ENCODE measurements around the gene LIM2. TPM values are rescaled to one million over a fixed set of nuclear protein-coding genes. Genes with fewer than 3 reads are reported as not detected.

The LIM2 gene
- total and polyA plus RNA-seq, 5 donors = not detected

GRCh38 chr19:51347209-51347928 lies 40.4 kb downstream of the LIM2 start:
- Histone ChIP-seq H3K4me3 (ENCODE audit: low read length) (no peak overlapping the region), H3K9me3 (ENCODE audit: control insufficient read depth, low read length) (no peaks in the 10 kb centered on the region), H3K27me3 (ENCODE audit: control insufficient read depth, insufficient read depth) (no peaks in the 10 kb centered on the region), H3K27ac (ENCODE audit: low read length) (no peak overlapping the region), H3K4me1 (ENCODE audit: control insufficient read depth, insufficient read depth, low read length) (no peaks in the 10 kb centered on the region)
- DNase-seq = peak in 1 of 3 donors; percentile 26
- intact Hi-C loops (cut with DNase I) = no loop called here
- ATAC-seq = no peak
- WGBS = 88% methylated on average over 10 of the region's 10 CpGs

GRCh38 chr19:51346742-51347141 lies 41.0 kb downstream of the LIM2 start:
- H3K27ac ChIP-seq (ENCODE audit: low read length) = no peak overlapping the region

GRCh38 chr19:51345076-51345620 lies 42.6 kb downstream of the LIM2 start:
- H3K4me1 ChIP-seq (ENCODE audit: control insufficient read depth, insufficient read depth, low read length) = no peaks in the 10 kb centered on the region
- no peak for DNase-seq
- H3K27me3 ChIP-seq (ENCODE audit: control insufficient read depth, insufficient read depth) = no peaks in the 10 kb centered on the region
- no peak overlapping the region for H3K27ac ChIP-seq (ENCODE audit: low read length)
- no peak overlapping the region for H3K4me3 ChIP-seq (ENCODE audit: low read length)
- ATAC-seq = no peak
- intact Hi-C loops (cut with DNase I) = no loop called here
- no peaks in the 10 kb centered on the region for H3K9me3 ChIP-seq (ENCODE audit: control insufficient read depth, low read length)
- 98% methylated on average over 9 of the region's 9 CpGs for WGBS

More at GRCh38 chr19:51346742-51347141, 41.0 kb downstream of the LIM2 start:
- ATAC-seq (no peak), DNase-seq (peak in 1 of 3 donors; percentile 40)
- 90% methylated on average over 17 of the region's 17 CpGs for WGBS
- H3K9me3 ChIP-seq (ENCODE audit: control insufficient read depth, low read length) = no peaks in the 10 kb centered on the region
- H3K27me3 ChIP-seq (ENCODE audit: control insufficient read depth, insufficient read depth) = no peaks in the 10 kb centered on the region
- H3K4me3 ChIP-seq (ENCODE audit: low read length) = no peak overlapping the region
- H3K4me1 ChIP-seq (ENCODE audit: control insufficient read depth, insufficient read depth, low read length) = no peaks in the 10 kb centered on the region
- intact Hi-C loops (cut with DNase I) = no loop called here

GRCh38 chr19:51342631-51343569 lies 44.9 kb downstream of the LIM2 start:
- 42% methylated on average over 9 of the region's 9 CpGs for WGBS

GRCh38 chr19:51341976-51342580 lies 45.7 kb downstream of the LIM2 start, which contains the start of gene VSIG10L:
TSS of gene VSIG10L (minus strand) at chr19:51342139. CDS start at chr19:51342124, 15 bp downstream.
- intact Hi-C loops (cut with DNase I) = no loop called here
- Histone ChIP-seq H3K27ac (ENCODE audit: low read length) (no peak within 1 kb of the TSS), H3K9me3 (ENCODE audit: control insufficient read depth, low read length) (no peaks in the 10 kb centered on the region), H3K4me1 (ENCODE audit: control insufficient read depth, insufficient read depth, low read length) (no peaks in the 10 kb centered on the region), H3K4me3 (ENCODE audit: low read length) (no peak within 1 kb of the TSS), H3K27me3 (ENCODE audit: control insufficient read depth, insufficient read depth) (no peaks in the 10 kb centered on the region)
- WGBS = 46% methylated on average over 3 of the region's 3 CpGs
- DNase-seq = peak in 1 of 3 donors; percentile 32
- ATAC-seq = no peak

More at GRCh38 chr19:51342631-51343569, 44.9 kb downstream of the LIM2 start:
- intact Hi-C loops (cut with DNase I) = no loop called here
- H3K4me1 ChIP-seq (ENCODE audit: control insufficient read depth, insufficient read depth, low read length) = no peaks in the 10 kb centered on the region
- H3K4me3 ChIP-seq (ENCODE audit: low read length) = no peak overlapping the region
- H3K27me3 ChIP-seq (ENCODE audit: control insufficient read depth, insufficient read depth) = no peaks in the 10 kb centered on the region
- DNase-seq = peak in 1 of 3 donors; percentile 41
- no peaks in the 10 kb centered on the region for H3K9me3 ChIP-seq (ENCODE audit: control insufficient read depth, low read length)
- no peak overlapping the region for H3K27ac ChIP-seq (ENCODE audit: low read length)
- ATAC-seq = no peak

GRCh38 chr19:51341066-51341465 lies 46.7 kb downstream of the LIM2 start:
- 92% methylated on average over 18 of the region's 18 CpGs for WGBS
- intact Hi-C loops (cut with DNase I) = no loop called here
- H3K4me3 ChIP-seq (ENCODE audit: low read length) = no peak overlapping the region
- no peaks in the 10 kb centered on the region for H3K9me3 ChIP-seq (ENCODE audit: control insufficient read depth, low read length)
- peak in 1 of 3 donors; percentile 58 for DNase-seq
- no peaks in the 10 kb centered on the region for H3K27me3 ChIP-seq (ENCODE audit: control insufficient read depth, insufficient read depth)
- H3K27ac ChIP-seq (ENCODE audit: low read length) = no peak overlapping the region
- H3K4me1 ChIP-seq (ENCODE audit: control insufficient read depth, insufficient read depth, low read length) = no peaks in the 10 kb centered on the region
- ATAC-seq = no peak

- H3K27ac ChIP-seq (ENCODE audit: low read length) = peak overlapping the region; percentile 14
- no peaks in the 10 kb centered on the region for H3K27me3 ChIP-seq (ENCODE audit: control insufficient read depth, insufficient read depth)
- H3K4me1 ChIP-seq (ENCODE audit: control insufficient read depth, insufficient read depth, low read length) = no peaks in the 10 kb centered on the region
- H3K4me3 ChIP-seq (ENCODE audit: low read length) = peak overlapping the region; percentile 62
- DNase-seq = peak; percentile 99 to 100 (median 100)
- WGBS = 2% methylated on average over 107 of the region's 107 CpGs
- peak; percentile 97 for ATAC-seq
- no peaks in the 10 kb centered on the region for H3K9me3 ChIP-seq (ENCODE audit: control insufficient read depth, low read length)
- intact Hi-C loops (cut with DNase I) = loop anchor here in 1 of 4 donors (1.0 to 10.0 kb wide), 3 partner anchors 26 to 315 kb away; partner anchors contain the start of genes C19orf84 and ETFB
Observed at GRCh38 chr19:51339687-51340656, 47.8 kb downstream of the LIM2 start.

- peak overlapping the region; percentile 62 for H3K4me3 ChIP-seq (ENCODE audit: low read length)
- H3K27me3 ChIP-seq (ENCODE audit: control insufficient read depth, insufficient read depth) = no peaks in the 10 kb centered on the region
- under 1% methylated on average over 10 of the region's 10 CpGs for WGBS
- DNase-seq (no peak), ATAC-seq (no peak)
- H3K9me3 ChIP-seq (ENCODE audit: control insufficient read depth, low read length) = no peaks in the 10 kb centered on the region
- H3K4me1 ChIP-seq (ENCODE audit: control insufficient read depth, insufficient read depth, low read length) = no peaks in the 10 kb centered on the region
- intact Hi-C loops (cut with DNase I) = loop anchor here in 1 of 4 donors (1.0 to 10.0 kb wide), 3 partner anchors 27 to 316 kb away; partner anchors contain the start of genes C19orf84 and ETFB
- H3K27ac ChIP-seq (ENCODE audit: low read length) = peak overlapping the region; percentile 14
Observed at GRCh38 chr19:51339313-51339686, 48.5 kb downstream of the LIM2 start.

GRCh38 chr19:51338563-51339312 lies 49.0 kb downstream of the LIM2 start:
- 4% methylated on average over 43 of the region's 43 CpGs for WGBS
- ATAC-seq (peak; percentile 78 to 83), DNase-seq (peak; percentile 88 to 95 (median 93))
- Histone ChIP-seq H3K27ac (ENCODE audit: low read length) (no peak overlapping the region), H3K27me3 (ENCODE audit: control insufficient read depth, insufficient read depth) (no peaks in the 10 kb centered on the region), H3K4me3 (ENCODE audit: low read length) (peak overlapping the region; percentile 62), H3K4me1 (ENCODE audit: control insufficient read depth, insufficient read depth, low read length) (no peaks in the 10 kb centered on the region), H3K9me3 (ENCODE audit: control insufficient read depth, low read length) (no peaks in the 10 kb centered on the region)
- intact Hi-C loops (cut with DNase I) = loop anchor here in 1 of 4 donors (1.0 to 10.0 kb wide), 3 partner anchors 28 to 316 kb away; partner anchors contain the start of genes C19orf84 and ETFB

Data from right cardiac atrium (tissue), 5 donors.